OCI-LY1 (cell line): ENCODE results near the gene UBTD2.

ENCODE experiments used
- EZH2 ChIP-seq: fragments of 200-600 bp; sonication (generic), shearing (Covaris generic); IDR thresholded peaks from 2 replicates; pipeline ENCODE4 v1.8.0; 2017; ENCODE audit warnings: borderline replicate concordance, mixed run types, mild to moderate bottlenecking, antibody characterized with exemption, low read length, moderate library complexity, mixed read lengths
- TF ChIP-seq, protein P1 (sequence below): fragments of 200-600 bp; sonication (generic), shearing (Covaris generic); IDR thresholded peaks from 2 replicates; pipeline ENCODE4 v1.5.1; 2017; ENCODE audit warnings: mild to moderate bottlenecking, antibody characterized with exemption, low read length, moderate library complexity, mixed read lengths

GRCh38 chr5:172175263-172175719, 108.3 kb downstream of the UBTD2 start:
- TF ChIP-seq, protein P1, sequence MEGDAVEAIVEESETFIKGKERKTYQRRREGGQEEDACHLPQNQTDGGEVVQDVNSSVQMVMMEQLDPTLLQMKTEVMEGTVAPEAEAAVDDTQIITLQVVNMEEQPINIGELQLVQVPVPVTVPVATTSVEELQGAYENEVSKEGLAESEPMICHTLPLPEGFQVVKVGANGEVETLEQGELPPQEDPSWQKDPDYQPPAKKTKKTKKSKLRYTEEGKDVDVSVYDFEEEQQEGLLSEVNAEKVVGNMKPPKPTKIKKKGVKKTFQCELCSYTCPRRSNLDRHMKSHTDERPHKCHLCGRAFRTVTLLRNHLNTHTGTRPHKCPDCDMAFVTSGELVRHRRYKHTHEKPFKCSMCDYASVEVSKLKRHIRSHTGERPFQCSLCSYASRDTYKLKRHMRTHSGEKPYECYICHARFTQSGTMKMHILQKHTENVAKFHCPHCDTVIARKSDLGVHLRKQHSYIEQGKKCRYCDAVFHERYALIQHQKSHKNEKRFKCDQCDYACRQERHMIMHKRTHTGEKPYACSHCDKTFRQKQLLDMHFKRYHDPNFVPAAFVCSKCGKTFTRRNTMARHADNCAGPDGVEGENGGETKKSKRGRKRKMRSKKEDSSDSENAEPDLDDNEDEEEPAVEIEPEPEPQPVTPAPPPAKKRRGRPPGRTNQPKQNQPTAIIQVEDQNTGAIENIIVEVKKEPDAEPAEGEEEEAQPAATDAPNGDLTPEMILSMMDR, result no peak
- no peak for TF ChIP-seq EZH2
